H9 (cell line): ENCODE results near the gene PES1. TPM values are rescaled to one million over a fixed set of nuclear protein-coding genes. Genes with fewer than 3 reads are reported as not detected.

ENCODE experiments used
- DNase-seq: peaks from one replicate; pipeline ENCODE4 v3.0.0-alpha.2; 2017
- H2AFZ ChIP-seq: one replicate; pipeline ENCODE4 v1.6.1; 2013; ENCODE audit warnings: mild to moderate bottlenecking, low read length, control low read depth, moderate library complexity
- H2AK5ac ChIP-seq: 2 replicates; pipeline ENCODE4 v1.6.1; 2013; ENCODE audit warnings: low read length, control low read depth, mixed read lengths; ENCODE audit not compliant: insufficient read length
- H2BK120ac ChIP-seq: one replicate; pipeline ENCODE4 v1.6.1; 2013; ENCODE audit warnings: low read depth, mild to moderate bottlenecking, low read length, control low read depth, inconsistent platforms; ENCODE audit not compliant: poor library complexity, severe bottlenecking
- H2BK12ac ChIP-seq: 2 replicates; pipeline ENCODE4 v1.6.1; 2013; ENCODE audit warnings: low read length, control low read depth, mixed read lengths, low read depth; ENCODE audit not compliant: insufficient read length
- H2BK15ac ChIP-seq: 2 replicates; pipeline ENCODE4 v1.6.1; 2013; ENCODE audit warnings: low read depth, low read length, control low read depth
- H2BK20ac ChIP-seq: one replicate; pipeline ENCODE4 v1.6.1; 2013; ENCODE audit warnings: low read depth, mild to moderate bottlenecking, low read length, control low read depth, inconsistent platforms; ENCODE audit not compliant: poor library complexity, severe bottlenecking
- H2BK5ac ChIP-seq: 2 replicates; pipeline ENCODE4 v1.6.1; 2013; ENCODE audit warnings: low read length, control low read depth, mixed read lengths; ENCODE audit not compliant: insufficient read length
- H3K14ac ChIP-seq: 2 replicates; pipeline ENCODE4 v1.6.1; 2013; ENCODE audit warnings: low read length, control low read depth; ENCODE audit not compliant: insufficient read depth
- H3K18ac ChIP-seq: 2 replicates; pipeline ENCODE4 v1.6.1; 2013; ENCODE audit warnings: low read depth, mild to moderate bottlenecking, mixed read lengths, low read length, control low read depth; ENCODE audit not compliant: insufficient read length
- H3K23ac ChIP-seq: 2 replicates; pipeline ENCODE4 v1.6.1; 2013; ENCODE audit warnings: low read length, control low read depth, mixed read lengths, low read depth; ENCODE audit not compliant: insufficient read length
- H3K23me2 ChIP-seq: 2 replicates; pipeline ENCODE4 v1.6.1; 2013; ENCODE audit warnings: low read depth, mild to moderate bottlenecking, mixed read lengths, low read length, control low read depth; ENCODE audit not compliant: insufficient read length, poor library complexity, severe bottlenecking
- H3K27ac ChIP-seq: 2 replicates; pipeline ENCODE4 v1.5.1; 2013; ENCODE audit warnings: low read length, control low read depth, mixed read lengths, low read depth; ENCODE audit not compliant: insufficient read length
- H3K27me3 ChIP-seq: 2 replicates; pipeline ENCODE4 v1.6.1; 2013; ENCODE audit warnings: low read length, control low read depth, inconsistent platforms; ENCODE audit not compliant: insufficient read depth
- H3K4ac ChIP-seq: 2 replicates; pipeline ENCODE4 v1.6.1; 2013; ENCODE audit warnings: low read depth, mild to moderate bottlenecking, control low read depth, inconsistent platforms, low read length, moderate library complexity
- H3K4me1 ChIP-seq: 2 replicates; pipeline ENCODE4 v1.6.1; 2013; ENCODE audit warnings: low read length, control low read depth, inconsistent platforms; ENCODE audit not compliant: insufficient read depth
- H3K4me2 ChIP-seq: 2 replicates; pipeline ENCODE4 v1.6.1; 2013; ENCODE audit warnings: low read length, control low read depth, mixed read lengths; ENCODE audit not compliant: insufficient read length, insufficient read depth
- H3K56ac ChIP-seq: 2 replicates; pipeline ENCODE4 v1.6.1; 2013; ENCODE audit warnings: low read depth, mild to moderate bottlenecking, mixed read lengths, low read length, control low read depth; ENCODE audit not compliant: insufficient read length
- H3K79me1 ChIP-seq: 2 replicates; pipeline ENCODE4 v1.6.1; 2013; ENCODE audit warnings: low read depth, mild to moderate bottlenecking, moderate library complexity, low read length, control low read depth, inconsistent platforms; ENCODE audit not compliant: insufficient read depth, poor library complexity, severe bottlenecking
- H3K79me2 ChIP-seq: 2 replicates; pipeline ENCODE4 v1.6.1; 2013; ENCODE audit warnings: low read length, control low read depth, inconsistent platforms; ENCODE audit not compliant: insufficient read depth
- H3K9ac ChIP-seq: 2 replicates; pipeline ENCODE4 v1.6.1; 2013; ENCODE audit warnings: low read length, control low read depth, mixed read lengths; ENCODE audit not compliant: insufficient read length; ENCODE audit errors: extremely low read depth
- H3K9me3 ChIP-seq: one replicate; pipeline ENCODE4 v1.6.1; 2013; ENCODE audit warnings: low read depth, low read length, inconsistent platforms; ENCODE audit not compliant: control insufficient read depth
- H3T11ph ChIP-seq: one replicate; pipeline ENCODE4 v1.6.1; 2013; ENCODE audit warnings: mild to moderate bottlenecking, low read length, control low read depth, inconsistent platforms
- H4K20me1 ChIP-seq: one replicate; pipeline ENCODE4 v1.6.1; 2013; ENCODE audit not compliant: control insufficient read depth, insufficient read length, insufficient read depth
- H4K5ac ChIP-seq: 2 replicates; pipeline ENCODE4 v1.6.1; 2013; ENCODE audit warnings: low read depth, mild to moderate bottlenecking, mixed read lengths, low read length, control low read depth; ENCODE audit not compliant: insufficient read length
- H4K8ac ChIP-seq: replicated peaks from 2 replicates; pipeline ENCODE4 v1.6.1; 2013; ENCODE audit warnings: low read length, control low read depth, mixed read lengths, low read depth; ENCODE audit not compliant: insufficient read length
- H4K91ac ChIP-seq: 2 replicates; pipeline ENCODE4 v1.6.1; 2013; ENCODE audit warnings: low read depth, mild to moderate bottlenecking, moderate library complexity, mixed read lengths, low read length, control low read depth; ENCODE audit not compliant: insufficient read length
- H3K27ac Mint-ChIP-seq, 3 experiments: 2 replicates in 2 of 3; 3 replicates in 1 of 3; pipeline ENCODE4 v1.8.0; 2020 to 2021; ENCODE audit warnings: mixed read lengths in 3 of 3, mild to moderate bottlenecking in 1 of 3, moderate library complexity in 1 of 3
- H3K27me3 Mint-ChIP-seq: 2 replicates; pipeline ENCODE4 v1.8.0; 2021; ENCODE audit warnings: low read depth, mild to moderate bottlenecking, moderate library complexity, mixed read lengths
- H3K36me3 Mint-ChIP-seq, 3 experiments: 2 replicates in 2 of 3; 3 replicates in 1 of 3; pipeline ENCODE4 v1.8.0; 2020 to 2021; ENCODE audit warnings: low read depth in 3 of 3, mixed read lengths in 3 of 3; ENCODE audit not compliant: insufficient read depth in 1 of 3
- H3K4me1 Mint-ChIP-seq, 2 experiments: 2 replicates each; pipeline ENCODE4 v1.8.0; 2020; ENCODE audit warnings: mixed read lengths in 2 of 2
- H3K4me3 Mint-ChIP-seq, 2 experiments: 2 replicates in 1 of 2; 3 replicates in 1 of 2; pipeline ENCODE4 v1.8.0; 2020 to 2021; ENCODE audit warnings: mild to moderate bottlenecking in 2 of 2, mixed read lengths in 2 of 2, moderate library complexity in 1 of 2
- H3K9me3 Mint-ChIP-seq, 2 experiments: 2 replicates in 1 of 2; 3 replicates in 1 of 2; pipeline ENCODE4 v1.8.0; 2020; ENCODE audit warnings: mild to moderate bottlenecking in 2 of 2, mixed read lengths in 2 of 2, moderate library complexity in 1 of 2
- total RNA-seq: library from RNA; stranded (reverse); gene quantifications from 2 replicates; pipeline ENCODE4 v1.2.1, GENCODE V29; 2021
- TF ChIP-seq, protein P1 (sequence below): fragments of 200-600 bp; sonication (generic); conservative IDR thresholded peaks from 3 replicates; pipeline ENCODE4 v1.8.0; 2021; ENCODE audit warnings: antibody characterized with exemption, mild to moderate bottlenecking

Gene PES1
- total RNA-seq, 1 experiment from 2014 or later = 133 TPM

DNA sequence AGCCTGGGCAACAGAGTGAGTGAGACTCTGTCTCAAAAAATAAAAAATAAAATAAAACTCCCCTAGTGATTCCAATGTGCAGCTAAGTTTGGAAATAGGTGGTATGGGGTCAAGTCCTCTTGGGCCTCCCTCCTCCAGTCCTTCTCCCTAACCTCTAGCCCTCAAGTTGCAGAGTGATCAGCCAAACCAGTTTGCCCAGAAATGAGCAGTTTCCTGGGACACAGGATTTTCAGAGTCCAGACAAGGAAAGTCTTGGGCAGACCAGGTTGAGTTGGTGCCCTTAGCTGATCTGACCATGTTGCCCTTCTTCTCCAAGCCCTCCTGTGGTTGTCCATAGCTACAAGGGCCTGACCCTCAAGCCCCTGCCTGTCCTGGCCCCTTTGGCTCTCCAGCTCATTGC is 23.2 kb upstream of the PES1 start:
- no peak overlapping the region for H3K4ac ChIP-seq
- H3K36me3 Mint-ChIP-seq = peaks cover 45 to 84% (median 78%) of the 10 kb centered on the region in 3 experiments

More for the DNA sequence above, 23.2 kb upstream of the PES1 start:
- H2BK12ac ChIP-seq = no peak overlapping the region
- no peak overlapping the region for H2BK20ac ChIP-seq
- no peaks in the 10 kb centered on the region for H3K9me3 ChIP-seq
- H2AFZ ChIP-seq = no peak overlapping the region
- H3K18ac ChIP-seq = no peak overlapping the region
- H3K79me1 ChIP-seq = no peaks in the 10 kb centered on the region
- H3K4me1 ChIP-seq = no peaks in the 10 kb centered on the region
- no peak overlapping the region for H2BK15ac ChIP-seq
- no peak overlapping the region for H3K27ac ChIP-seq
- no peak overlapping the region for H3T11ph ChIP-seq
- H3K9ac ChIP-seq = no peak overlapping the region
- H3K56ac ChIP-seq = no peak overlapping the region
- H2BK120ac ChIP-seq = no peak overlapping the region
- TF ChIP-seq, protein P1, sequence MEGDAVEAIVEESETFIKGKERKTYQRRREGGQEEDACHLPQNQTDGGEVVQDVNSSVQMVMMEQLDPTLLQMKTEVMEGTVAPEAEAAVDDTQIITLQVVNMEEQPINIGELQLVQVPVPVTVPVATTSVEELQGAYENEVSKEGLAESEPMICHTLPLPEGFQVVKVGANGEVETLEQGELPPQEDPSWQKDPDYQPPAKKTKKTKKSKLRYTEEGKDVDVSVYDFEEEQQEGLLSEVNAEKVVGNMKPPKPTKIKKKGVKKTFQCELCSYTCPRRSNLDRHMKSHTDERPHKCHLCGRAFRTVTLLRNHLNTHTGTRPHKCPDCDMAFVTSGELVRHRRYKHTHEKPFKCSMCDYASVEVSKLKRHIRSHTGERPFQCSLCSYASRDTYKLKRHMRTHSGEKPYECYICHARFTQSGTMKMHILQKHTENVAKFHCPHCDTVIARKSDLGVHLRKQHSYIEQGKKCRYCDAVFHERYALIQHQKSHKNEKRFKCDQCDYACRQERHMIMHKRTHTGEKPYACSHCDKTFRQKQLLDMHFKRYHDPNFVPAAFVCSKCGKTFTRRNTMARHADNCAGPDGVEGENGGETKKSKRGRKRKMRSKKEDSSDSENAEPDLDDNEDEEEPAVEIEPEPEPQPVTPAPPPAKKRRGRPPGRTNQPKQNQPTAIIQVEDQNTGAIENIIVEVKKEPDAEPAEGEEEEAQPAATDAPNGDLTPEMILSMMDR = no peak
- Mint-ChIP-seq H3K27ac (no peak overlapping the region), H3K4me1 (no peaks in the 10 kb centered on the region; a peak in 1 of 4 replicates), H3K4me3 (no peak overlapping the region), H3K27me3 (no peaks in the 10 kb centered on the region), H3K9me3 (no peaks in the 10 kb centered on the region)
- H3K14ac ChIP-seq = no peak overlapping the region
- no peak overlapping the region for H3K23ac ChIP-seq
- H3K79me2 ChIP-seq = no peaks in the 10 kb centered on the region
- no peak overlapping the region for H4K5ac ChIP-seq
- no peak for DNase-seq
- H3K4me2 ChIP-seq = no peak overlapping the region
- no peak overlapping the region for H4K91ac ChIP-seq
- no peak overlapping the region for H2AK5ac ChIP-seq
- no peaks in the 10 kb centered on the region for H3K23me2 ChIP-seq
- no peak overlapping the region for H2BK5ac ChIP-seq
- no peak overlapping the region for H4K8ac ChIP-seq
- no peaks in the 10 kb centered on the region for H4K20me1 ChIP-seq
- no peaks in the 10 kb centered on the region for H3K27me3 ChIP-seq
